Fibroblast of lung (primary cell): ENCODE measurements around the gene TSEN54.

ENCODE experiments used
- EZH2 ChIP-seq: IDR thresholded peaks from 2 replicates; pipeline ENCODE4 v1.5.1; 2012; ENCODE audit warnings: low read length, control low read depth, mild to moderate bottlenecking; ENCODE audit errors: missing control alignments
- TF ChIP-seq, protein P1 (sequence below), 2 donors: IDR thresholded peaks in 1 of 2; conservative IDR thresholded peaks in 1 of 2; 1 replicate in 1 of 2; 2 replicates in 1 of 2; pipeline ENCODE4 v1.5.1; 2011 to 2012; ENCODE audit warnings: low read length in 2 of 2, control low read depth in 1 of 2, inconsistent platforms in 1 of 2, low read depth in 1 of 2, mild to moderate bottlenecking in 1 of 2

DNA sequence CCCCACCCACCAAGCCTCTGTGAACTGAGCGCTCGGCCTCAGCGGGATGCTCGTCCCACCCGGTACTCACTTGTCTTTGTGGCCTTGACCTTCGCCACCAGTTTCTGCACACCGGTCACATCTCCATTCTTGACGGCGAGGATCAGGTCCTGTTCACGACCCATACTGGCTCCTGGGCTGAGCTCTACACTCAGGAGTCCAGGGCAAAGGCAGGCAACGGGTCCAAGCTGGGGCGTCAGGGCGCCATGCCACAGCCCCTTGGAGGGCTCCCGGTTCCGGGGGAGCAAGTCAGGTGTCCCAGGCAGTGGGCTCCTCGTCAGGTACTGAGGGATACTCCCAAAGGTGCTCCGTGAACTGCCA lies 2.7 kb upstream of the TSEN54 start:
- TF ChIP-seq, protein P1, sequence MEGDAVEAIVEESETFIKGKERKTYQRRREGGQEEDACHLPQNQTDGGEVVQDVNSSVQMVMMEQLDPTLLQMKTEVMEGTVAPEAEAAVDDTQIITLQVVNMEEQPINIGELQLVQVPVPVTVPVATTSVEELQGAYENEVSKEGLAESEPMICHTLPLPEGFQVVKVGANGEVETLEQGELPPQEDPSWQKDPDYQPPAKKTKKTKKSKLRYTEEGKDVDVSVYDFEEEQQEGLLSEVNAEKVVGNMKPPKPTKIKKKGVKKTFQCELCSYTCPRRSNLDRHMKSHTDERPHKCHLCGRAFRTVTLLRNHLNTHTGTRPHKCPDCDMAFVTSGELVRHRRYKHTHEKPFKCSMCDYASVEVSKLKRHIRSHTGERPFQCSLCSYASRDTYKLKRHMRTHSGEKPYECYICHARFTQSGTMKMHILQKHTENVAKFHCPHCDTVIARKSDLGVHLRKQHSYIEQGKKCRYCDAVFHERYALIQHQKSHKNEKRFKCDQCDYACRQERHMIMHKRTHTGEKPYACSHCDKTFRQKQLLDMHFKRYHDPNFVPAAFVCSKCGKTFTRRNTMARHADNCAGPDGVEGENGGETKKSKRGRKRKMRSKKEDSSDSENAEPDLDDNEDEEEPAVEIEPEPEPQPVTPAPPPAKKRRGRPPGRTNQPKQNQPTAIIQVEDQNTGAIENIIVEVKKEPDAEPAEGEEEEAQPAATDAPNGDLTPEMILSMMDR (conservative IDR thresholded peaks at IDR 0.05 in 1 of 2, IDR thresholded peaks at IDR 0.05 in 1 of 2; ENCODE audit: low read depth in 1 of 2, low read length in 2 of 2) = no peak
- no peak for TF ChIP-seq EZH2
